Esophagus squamous epithelium (tissue), 4 donors: ENCODE data around the gene MRPL54.

Experiments used
- CTCF ChIP-seq, 6 experiments: fragments of 450-650 bp in 4 of 6; fragments of 200-600 bp in 2 of 6; sonication (generic) in 2 of 6; IDR thresholded peaks; one replicate each; pipeline ENCODE4 v1.5.1; 2016 to 2019; ENCODE audit warnings: antibody characterized with exemption in 6 of 6, mild to moderate bottlenecking in 4 of 6, moderate library complexity in 4 of 6
- POLR2A ChIP-seq, 4 donors: fragments of 450-650 bp; IDR thresholded peaks; one replicate each; pipeline ENCODE4 v1.6.1; 2017; ENCODE audit warnings: antibody characterized with exemption in 4 of 4, mild to moderate bottlenecking in 4 of 4, moderate library complexity in 3 of 4

- TF ChIP-seq CTCF (IDR thresholded peaks at IDR 0.05) (no peak), POLR2A (IDR thresholded peaks at IDR 0.05) (no peak)
Measured at GRCh38 chr19:3800996-3801395, 38.5 kb downstream of the MRPL54 start.
